ENCODE data around the gene CES4A. TPM values are rescaled to one million over a fixed set of nuclear protein-coding genes. Genes with fewer than 3 reads are reported as not detected.

Gene CES4A
- polyA plus RNA-seq, 1 of the 3 experiments (the other 2 are of a cell fraction): 7.3 TPM

- Histone ChIP-seq H3K27me3 (ENCODE audit: insufficient read depth) (no peaks in the 10 kb centered on the region), H3K9ac (no peak overlapping the region), H3K27ac (ENCODE audit: low read depth in 2 of 2, low read length in 1 of 2) (no peak overlapping the region), H3K4me3 (ENCODE audit: low read depth in 2 of 2, low read length in 1 of 2) (no peak overlapping the region), H3K9me3 (no peaks in the 10 kb centered on the region), H3K9me2 (no peaks in the 10 kb centered on the region), H3K4me2 (no peak overlapping the region), H3K79me2 (ENCODE audit: insufficient read depth) (peaks cover 42% of the 10 kb centered on the region), H2AFZ (ENCODE audit: low read depth) (no peak overlapping the region), H3F3A (replicated peaks; ENCODE audit: insufficient read depth) (peaks cover 4% of the 10 kb centered on the region), H3K36me3 (replicated peaks in 1 of 2; ENCODE audit: control insufficient read depth in 1 of 2, insufficient read depth in 2 of 2, low read length in 1 of 2) (peaks cover 24 to 58% of the 10 kb centered on the region in 2 experiments), H4K20me1 (ENCODE audit: insufficient read depth) (peaks cover 24% of the 10 kb centered on the region), H3K4me1 (ENCODE audit: control insufficient read depth in 1 of 2, insufficient read depth in 2 of 2, low read depth in 1 of 2, low read length in 1 of 2) (peaks cover 0 to 12% of the 10 kb centered on the region in 2 experiments; a peak in 1 of 4 replicates)
- POLR2A ChIA-PET: no interaction called here
- CTCF ChIA-PET: interaction anchor here (0.9 to 1.4 kb wide), 3 partner anchors 13 to 44 kb away, joined by 3 to 4 read pairs (median 3); no protein-coding TSS in a partner anchor
- DNase-seq: no peak
- TF ChIP-seq RAD21 (IDR thresholded peaks at IDR 0.05; ENCODE audit: low read length): no peak
- TF ChIP-seq FOXJ3 (CRISPR knock-in tag; IDR thresholded peaks at IDR 0.05): no peak
- TF ChIP-seq MAX (IDR thresholded peaks at IDR 0.05; ENCODE audit: low read depth): no peak
- TF ChIP-seq CHD2 (IDR thresholded peaks at IDR 0.05; ENCODE audit: low read length, partially characterized antibody): no peak
- no peak for TF ChIP-seq ZBTB33 (IDR thresholded peaks at IDR 0.05; ENCODE audit: borderline replicate concordance, low read depth)
- no peak for TF ChIP-seq IRF3 (IDR thresholded peaks at IDR 0.05; ENCODE audit: low read depth, low read length)
- TF ChIP-seq TEAD4 (IDR thresholded peaks at IDR 0.05; ENCODE audit: borderline replicate concordance, insufficient read depth): no peak
- no peak for TF ChIP-seq SMC3 (IDR thresholded peaks at IDR 0.05; ENCODE audit: low read depth, low read length)
- TF ChIP-seq YY1 (IDR thresholded peaks at IDR 0.05; ENCODE audit: low read depth): no peak
- no peak for TF ChIP-seq FOXM1 (IDR thresholded peaks at IDR 0.05; ENCODE audit: low read depth)
- TF ChIP-seq PBX3 (IDR thresholded peaks at IDR 0.05): no peak
- no peak for TF ChIP-seq REST (IDR thresholded peaks at IDR 0.05; ENCODE audit: low read depth, low read length)
- TF ChIP-seq CTCF (IDR thresholded peaks at IDR 0.05): no peak
- no peak for TF ChIP-seq EP300 (IDR thresholded peaks at IDR 0.05; ENCODE audit: borderline replicate concordance in 1 of 2, low read depth in 1 of 2, low read length in 1 of 2)
- TF ChIP-seq GABPA (IDR thresholded peaks at IDR 0.05; ENCODE audit: low read depth): no peak
- no peak for TF ChIP-seq RXRA (IDR thresholded peaks at IDR 0.05; ENCODE audit: borderline replicate concordance, low read depth)
- no peak for TF ChIP-seq RCOR1 (IDR thresholded peaks at IDR 0.05; ENCODE audit: low read length)
- TF ChIP-seq ELF1 (IDR thresholded peaks at IDR 0.05): no peak
- TF ChIP-seq EZH2phosphoT487 (IDR thresholded peaks at IDR 0.05; ENCODE audit: borderline replicate concordance, low read depth): no peak
- TF ChIP-seq USF2 (IDR thresholded peaks at IDR 0.05; ENCODE audit: borderline replicate concordance, low read depth, low read length): no peak
These were observed 49.0 kb upstream of the CES4A start for GRCh38 chr16:66939366-66939765.
